Activated CD8-positive, alpha-beta T cell treated with anti-CD3 and anti-CD28 coated beads, Interleukin-2, amount 10 ng/mL, durations not matched to agents 7 days and 5 days (primary cell): ENCODE measurements around the gene SFRP2. TPM values are rescaled to one million over a fixed set of nuclear protein-coding genes. Genes with fewer than 3 reads are reported as not detected.

Source experiments
- ATAC-seq: fragments of 150-1000 bp; cut with Tn5 transposase; one replicate; pipeline ENCODE4 v1.10.0; 2021; ENCODE audit warnings: moderate library complexity
- CTCF ChIA-PET: fragments of 350-600 bp; sonication (Branson Sonifier 250); formaldehyde crosslinking; loops from one replicate; lab custom pipeline; 2021; ENCODE audit warnings: antibody characterized with exemption; lab: Charles Lee
- POLR2A ChIA-PET: fragments of 350-600 bp; sonication (Branson Sonifier 250); formaldehyde crosslinking; loops from one replicate; lab custom pipeline; 2021; ENCODE audit warnings: antibody characterized with exemption; lab: Charles Lee
- DNase-seq: peaks from one replicate; pipeline ENCODE4 v3.0.0-alpha.2; 2020
- H3K27ac Mint-ChIP-seq: one replicate; pipeline ENCODE4 v1.8.0; 2021; ENCODE audit warnings: mild to moderate bottlenecking, mixed read lengths
- H3K27me3 Mint-ChIP-seq: one replicate; pipeline ENCODE4 v1.8.0; 2021; ENCODE audit warnings: low read depth, mixed read lengths
- H3K36me3 Mint-ChIP-seq: one replicate; pipeline ENCODE4 v1.8.0; 2021; ENCODE audit warnings: low read depth, mixed read lengths
- H3K4me1 Mint-ChIP-seq: one replicate; pipeline ENCODE4 v1.8.0; 2021; ENCODE audit warnings: low read depth, mixed read lengths
- H3K4me3 Mint-ChIP-seq: one replicate; pipeline ENCODE4 v1.8.0; 2021; ENCODE audit warnings: mild to moderate bottlenecking, mixed read lengths
- H3K9me3 Mint-ChIP-seq: one replicate; pipeline ENCODE4 v1.8.0; 2022; ENCODE audit warnings: mixed read lengths; ENCODE audit not compliant: insufficient read depth
- total RNA-seq, 2 experiments: library from RNA; stranded (reverse); gene quantifications; one replicate each; pipeline ENCODE4 v1.2.3, GENCODE V29; 2021

SFRP2 gene
- total RNA-seq, 2 experiments from 2014 or later, result not detected

DNA sequence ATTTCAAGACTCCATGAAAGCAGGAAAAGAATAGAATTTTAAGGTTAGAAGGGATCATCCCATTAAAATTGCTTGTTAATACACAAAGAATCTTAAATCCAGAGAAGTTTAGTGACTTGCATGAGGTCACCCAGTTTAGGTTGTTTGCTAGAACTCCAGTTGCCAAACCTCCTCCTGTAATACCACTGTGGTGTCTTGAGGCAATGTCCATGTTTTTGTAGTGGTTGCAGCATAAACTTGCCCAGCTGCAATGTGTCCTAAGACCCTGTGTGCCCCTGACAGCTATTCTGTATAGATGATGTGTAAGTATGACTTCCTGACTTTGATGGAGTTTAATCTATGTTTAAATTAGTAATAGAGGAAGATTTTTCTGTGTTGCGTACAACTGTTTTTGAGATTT is 6.3 kb downstream of the SFRP2 start:
- DNase-seq (no peak), ATAC-seq (no peak)
- no peaks in the 10 kb centered on the region for H3K4me1 Mint-ChIP-seq
- H3K4me3 Mint-ChIP-seq, result no peak overlapping the region
- ChIA-PET POLR2A (no interaction called here), CTCF (no interaction called here)
- H3K36me3 Mint-ChIP-seq, result no peaks in the 10 kb centered on the region
- no peak overlapping the region for H3K27ac Mint-ChIP-seq
- no peaks in the 10 kb centered on the region for H3K9me3 Mint-ChIP-seq
- H3K27me3 Mint-ChIP-seq, result peaks cover 55% of the 10 kb centered on the region

DNA sequence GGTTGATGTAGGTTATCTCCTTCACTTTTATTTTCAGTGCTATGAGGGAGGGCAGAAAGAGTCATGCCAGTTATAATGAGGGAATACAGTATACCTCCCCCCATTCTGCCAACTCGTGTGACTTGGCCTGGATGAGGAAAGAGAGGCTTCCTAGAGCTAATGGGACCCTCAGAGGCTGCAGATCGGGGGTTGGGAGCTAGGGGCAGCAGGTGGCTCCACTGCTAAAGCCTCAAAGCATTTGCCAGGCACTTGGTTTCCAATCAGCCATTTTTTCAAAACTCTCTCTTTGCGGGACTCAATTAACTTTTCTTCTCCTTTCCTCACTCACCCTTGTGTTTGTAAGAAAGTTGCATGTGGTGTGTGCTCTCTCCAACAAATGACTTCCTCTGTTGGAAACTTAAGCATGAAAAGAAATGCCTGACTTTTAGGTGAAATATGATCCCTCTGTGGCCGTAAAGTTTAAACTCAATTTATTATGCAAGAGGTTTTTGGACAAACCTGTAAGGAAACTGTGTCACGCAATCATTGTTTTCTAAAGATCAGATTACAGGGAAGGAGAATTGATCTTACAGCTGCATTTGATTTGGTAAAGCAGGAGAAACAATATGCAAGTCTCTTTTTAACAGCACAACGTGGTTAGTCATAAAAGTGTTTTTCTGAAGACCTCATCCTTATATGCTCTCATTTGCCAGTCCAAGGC is 7.0 kb downstream of the SFRP2 start:
- no peaks in the 10 kb centered on the region for H3K4me1 Mint-ChIP-seq
- ATAC-seq, result no peak
- no peak overlapping the region for H3K27ac Mint-ChIP-seq
- H3K4me3 Mint-ChIP-seq, result no peak overlapping the region
- POLR2A ChIA-PET, result no interaction called here
- no peaks in the 10 kb centered on the region for H3K9me3 Mint-ChIP-seq
- H3K27me3 Mint-ChIP-seq, result peaks cover 52% of the 10 kb centered on the region
- CTCF ChIA-PET, result interaction anchor here (0.8 kb wide), 1 partner anchor 237 kb away, joined by 3 read pairs; no protein-coding TSS in a partner anchor
- no peaks in the 10 kb centered on the region for H3K36me3 Mint-ChIP-seq
- no peak for DNase-seq

DNA sequence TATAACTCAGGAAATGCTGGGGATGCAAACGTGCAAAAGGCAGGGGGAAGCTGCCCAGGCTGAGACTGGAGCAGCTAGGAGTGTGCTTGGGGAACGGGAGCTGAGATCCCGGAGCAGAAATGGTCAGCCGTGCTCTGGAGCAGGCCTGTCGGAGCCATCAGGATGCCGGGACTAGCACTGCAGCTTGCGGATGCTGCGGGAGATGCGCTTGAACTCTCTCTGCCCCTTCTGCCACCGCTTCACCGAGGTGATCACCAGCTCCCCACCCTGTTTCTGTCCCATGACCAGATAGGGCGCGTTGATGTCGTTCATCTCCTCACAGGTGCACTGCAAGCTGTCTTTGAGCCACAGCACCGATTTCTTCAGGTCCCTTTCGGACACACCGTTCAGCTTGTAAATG is 7.6 kb downstream of the SFRP2 start:
- peaks cover 54% of the 10 kb centered on the region for H3K27me3 Mint-ChIP-seq
- POLR2A ChIA-PET, result no interaction called here
- no peaks in the 10 kb centered on the region for H3K36me3 Mint-ChIP-seq

DNA sequence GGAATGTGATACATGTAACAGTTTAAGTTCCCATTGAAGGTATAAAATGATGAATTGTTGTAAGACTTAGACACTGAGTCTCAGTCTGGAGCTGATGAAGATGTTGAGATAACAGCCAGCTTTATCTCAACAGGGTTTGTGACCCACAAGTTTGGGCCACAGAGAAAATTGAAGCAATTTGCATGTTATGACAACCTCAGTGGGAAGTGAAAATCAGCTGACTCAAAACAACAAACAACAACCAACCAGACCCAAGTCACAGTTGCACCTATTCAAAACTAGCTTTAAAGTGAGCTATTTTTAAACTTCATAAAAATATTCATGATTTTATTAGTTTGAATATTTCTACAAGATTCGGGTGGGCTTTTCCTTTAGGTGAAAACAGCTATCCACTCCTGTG is 8.0 kb downstream of the SFRP2 start:
- no peaks in the 10 kb centered on the region for H3K9me3 Mint-ChIP-seq
- ATAC-seq (no peak), DNase-seq (no peak)
- no peak overlapping the region for H3K27ac Mint-ChIP-seq
- POLR2A ChIA-PET, result no interaction called here
- peaks cover 52% of the 10 kb centered on the region for H3K27me3 Mint-ChIP-seq
- CTCF ChIA-PET, result interaction anchor here (0.8 to 1.0 kb wide), 2 partner anchors 10 to 11 kb away, joined by 3 to 4 read pairs; no protein-coding TSS in a partner anchor
- H3K4me1 Mint-ChIP-seq, result no peaks in the 10 kb centered on the region
- no peak overlapping the region for H3K4me3 Mint-ChIP-seq
- H3K36me3 Mint-ChIP-seq, result no peaks in the 10 kb centered on the region

More for the DNA sequence above, 7.6 kb downstream of the SFRP2 start:
- no peak overlapping the region for H3K4me3 Mint-ChIP-seq
- DNase-seq, result no peak
- H3K9me3 Mint-ChIP-seq, result no peaks in the 10 kb centered on the region
- no peak overlapping the region for H3K27ac Mint-ChIP-seq
- no peak for ATAC-seq
- CTCF ChIA-PET, result interaction anchor here (0.8 to 1.0 kb wide), 2 partner anchors 9 to 238 kb away, joined by 3 read pairs; no protein-coding TSS in a partner anchor
- H3K4me1 Mint-ChIP-seq, result no peaks in the 10 kb centered on the region

DNA sequence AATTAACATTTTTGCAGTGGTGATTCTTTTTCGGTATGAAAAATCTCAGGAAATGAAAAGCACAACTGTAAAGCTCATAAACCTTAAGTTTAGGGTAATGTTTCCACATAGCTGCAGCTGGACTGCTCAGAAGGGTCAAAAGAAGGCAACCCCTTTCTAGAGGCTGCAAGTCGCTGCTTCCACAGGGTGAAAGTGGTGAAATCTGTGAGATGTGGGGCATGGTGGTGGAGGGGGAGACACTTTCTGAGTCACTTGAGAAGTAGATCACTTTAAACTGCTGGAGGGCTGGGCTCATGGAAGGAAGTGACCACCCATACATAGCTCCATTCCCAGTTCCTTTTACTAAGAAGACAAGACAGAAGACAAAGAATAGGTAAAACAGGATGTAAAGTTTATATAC is 8.7 kb downstream of the SFRP2 start:
- no peak overlapping the region for H3K27ac Mint-ChIP-seq
- no peaks in the 10 kb centered on the region for H3K36me3 Mint-ChIP-seq
- POLR2A ChIA-PET, result no interaction called here
- H3K27me3 Mint-ChIP-seq, result peaks cover 52% of the 10 kb centered on the region
- no peaks in the 10 kb centered on the region for H3K9me3 Mint-ChIP-seq
- CTCF ChIA-PET, result interaction anchor here (0.8 to 1.0 kb wide), 2 partner anchors 11 to 12 kb away, joined by 3 to 4 read pairs; no protein-coding TSS in a partner anchor
- no peaks in the 10 kb centered on the region for H3K4me1 Mint-ChIP-seq
- ATAC-seq, result no peak
- no peak overlapping the region for H3K4me3 Mint-ChIP-seq
- no peak for DNase-seq

DNA sequence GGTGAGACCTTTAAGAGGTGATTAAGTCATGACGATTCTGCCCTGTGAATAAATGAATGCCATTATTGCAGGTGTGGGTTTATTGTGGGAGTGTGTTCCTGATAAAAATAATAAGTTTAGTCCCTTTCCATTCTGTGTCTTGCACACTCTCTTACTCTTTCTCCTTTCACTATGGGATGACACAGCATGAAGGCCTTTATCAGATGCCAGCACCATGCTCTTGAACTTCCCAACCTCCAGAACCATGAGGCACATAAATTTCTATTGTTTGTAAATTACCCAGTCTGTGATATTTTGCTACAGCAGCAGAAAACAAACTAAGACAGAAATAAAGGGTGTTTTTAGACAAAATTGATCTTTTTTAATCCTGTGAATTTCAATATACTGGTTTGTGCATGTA is 10.5 kb downstream of the SFRP2 start:
- CTCF ChIA-PET, result no interaction called here
- no peaks in the 10 kb centered on the region for H3K36me3 Mint-ChIP-seq
- H3K4me3 Mint-ChIP-seq, result no peak overlapping the region
- no peak overlapping the region for H3K27ac Mint-ChIP-seq
- H3K9me3 Mint-ChIP-seq, result no peaks in the 10 kb centered on the region
- H3K4me1 Mint-ChIP-seq, result no peaks in the 10 kb centered on the region
- H3K27me3 Mint-ChIP-seq, result peaks cover 44% of the 10 kb centered on the region
- DNase-seq (no peak), ATAC-seq (no peak)
- POLR2A ChIA-PET, result interaction anchor here (0.6 kb wide), 1 partner anchor 433 kb away, joined by 3 read pairs; no protein-coding TSS in a partner anchor

DNA sequence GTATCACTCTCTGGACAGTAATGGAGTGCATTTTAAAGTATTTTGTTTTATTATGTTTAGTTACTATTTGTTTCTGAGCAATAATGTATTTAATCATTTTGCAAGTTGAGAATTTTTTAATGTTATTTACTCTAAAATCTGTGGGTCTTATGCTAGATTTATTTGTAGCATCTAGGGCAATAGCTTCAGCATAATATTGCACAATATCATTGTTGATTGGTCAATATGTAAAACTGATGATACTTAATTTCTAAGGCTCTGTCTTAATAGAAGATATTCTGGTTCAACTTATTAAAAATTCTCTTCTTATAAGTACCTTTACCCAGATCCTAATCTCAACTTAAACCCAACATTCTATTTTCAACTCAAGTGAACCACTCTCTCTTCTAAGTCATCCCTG is 11.5 kb downstream of the SFRP2 start:
- Mint-ChIP-seq H3K27ac (no peak overlapping the region), H3K27me3 (peaks cover 44% of the 10 kb centered on the region), H3K4me1 (no peaks in the 10 kb centered on the region), H3K4me3 (no peak overlapping the region), H3K9me3 (no peaks in the 10 kb centered on the region), H3K36me3 (no peaks in the 10 kb centered on the region)
- ATAC-seq, result no peak
- CTCF ChIA-PET, result interaction anchor here (0.7 kb wide), 1 partner anchor 9 kb away, joined by 4 read pairs; no protein-coding TSS in a partner anchor
- POLR2A ChIA-PET, result no interaction called here
- DNase-seq, result no peak

DNA sequence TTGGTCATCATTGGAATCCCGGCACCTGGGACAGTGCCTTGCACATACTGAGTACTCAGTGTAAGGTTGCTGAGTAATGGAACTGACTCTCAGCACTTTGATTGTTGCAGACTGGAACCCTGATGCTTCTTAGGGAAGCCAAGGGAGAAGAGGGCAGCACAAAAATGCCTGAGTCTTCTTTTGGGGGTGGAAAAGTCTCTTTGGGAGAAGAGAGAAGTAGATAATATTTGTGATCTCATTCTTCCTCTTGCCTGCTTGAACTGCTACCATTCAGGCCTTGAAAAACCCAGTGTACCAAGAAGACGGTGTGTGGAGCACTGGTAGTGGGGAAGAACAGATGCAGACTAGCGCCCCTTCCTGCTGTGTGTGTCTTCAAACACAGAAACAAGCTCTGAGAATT is 12.3 kb downstream of the SFRP2 start:
- ChIA-PET CTCF (no interaction called here), POLR2A (no interaction called here)
- Mint-ChIP-seq H3K4me1 (no peaks in the 10 kb centered on the region), H3K27me3 (peaks cover 41% of the 10 kb centered on the region), H3K36me3 (no peaks in the 10 kb centered on the region), H3K9me3 (no peaks in the 10 kb centered on the region), H3K4me3 (no peak overlapping the region), H3K27ac (no peak overlapping the region)
- no peak for ATAC-seq
- DNase-seq, result no peak

DNA sequence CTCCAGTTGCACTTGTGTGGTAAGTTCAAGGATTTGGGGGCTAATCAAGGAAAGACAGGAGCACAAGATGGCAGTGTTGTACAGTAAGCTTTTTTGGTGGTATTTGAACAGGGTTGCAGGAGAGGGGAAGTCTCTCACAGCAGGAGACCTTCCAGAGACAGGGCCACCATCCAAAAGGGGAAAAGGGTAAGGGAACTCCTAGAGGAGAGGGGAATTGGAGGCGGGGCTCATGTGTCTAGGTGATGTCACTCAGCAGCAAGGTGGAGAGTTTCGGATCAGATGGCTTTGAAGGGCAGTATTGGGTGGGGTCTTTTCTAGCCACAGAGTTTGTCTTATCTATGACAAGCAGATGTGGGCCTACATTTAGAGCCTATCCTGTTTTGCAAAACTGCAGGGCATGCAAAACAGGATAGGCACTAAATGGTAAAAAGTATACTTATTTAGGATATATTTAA is 15.6 kb downstream of the SFRP2 start:
- Mint-ChIP-seq H3K4me1 (no peaks in the 10 kb centered on the region), H3K27ac (no peak overlapping the region), H3K27me3 (peaks cover 37% of the 10 kb centered on the region), H3K9me3 (no peaks in the 10 kb centered on the region), H3K4me3 (no peak overlapping the region), H3K36me3 (no peaks in the 10 kb centered on the region)
- ATAC-seq, result no peak
- ChIA-PET CTCF (no interaction called here), POLR2A (no interaction called here)
- DNase-seq, result no peak

DNA sequence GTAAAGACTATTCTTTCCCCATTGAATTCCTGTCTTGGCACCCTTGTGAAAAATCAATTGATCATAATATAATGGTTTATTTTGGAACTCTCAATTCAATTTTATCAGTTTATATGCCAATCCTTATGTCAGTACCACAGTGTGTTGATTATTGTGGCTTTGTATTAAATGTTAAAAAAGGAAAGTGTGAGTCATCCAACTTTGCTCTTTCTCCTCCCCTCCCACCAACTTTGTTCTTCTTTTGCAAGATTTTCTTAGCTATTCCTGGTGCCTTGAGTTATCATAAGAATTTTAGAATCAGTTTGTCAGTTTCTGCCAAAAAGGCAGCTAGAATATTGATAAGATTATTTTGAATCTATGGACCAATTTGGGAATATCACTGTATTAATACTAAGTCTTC is 17.8 kb downstream of the SFRP2 start:
- Mint-ChIP-seq H3K27ac (no peak overlapping the region), H3K4me1 (no peaks in the 10 kb centered on the region), H3K4me3 (no peak overlapping the region), H3K36me3 (no peaks in the 10 kb centered on the region), H3K9me3 (no peaks in the 10 kb centered on the region), H3K27me3 (peaks cover 25% of the 10 kb centered on the region)
- ATAC-seq (no peak), DNase-seq (no peak)
- CTCF ChIA-PET, result no interaction called here
- POLR2A ChIA-PET, result no interaction called here

DNA sequence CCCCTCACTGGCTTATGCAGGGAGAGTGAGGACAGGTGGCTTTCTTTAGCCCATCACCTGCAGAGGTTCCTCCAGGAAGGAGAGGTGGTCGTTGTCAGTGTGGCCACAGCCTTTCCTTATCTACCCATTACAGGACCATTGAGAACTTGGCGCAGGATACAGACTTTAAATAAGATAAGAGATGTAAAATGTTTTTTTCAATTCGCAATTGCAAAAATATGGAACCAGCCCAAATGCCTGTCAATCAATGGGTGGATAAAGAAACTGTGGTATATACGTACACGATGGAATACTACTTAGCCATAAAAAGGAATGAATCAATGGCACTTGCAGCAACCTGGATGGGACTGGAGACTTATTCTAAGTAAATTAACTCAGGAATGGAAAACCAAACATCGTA is 22.1 kb downstream of the SFRP2 start:
- Mint-ChIP-seq H3K36me3 (no peaks in the 10 kb centered on the region), H3K27ac (no peak overlapping the region), H3K4me1 (no peaks in the 10 kb centered on the region), H3K9me3 (no peaks in the 10 kb centered on the region), H3K4me3 (no peak overlapping the region), H3K27me3 (peaks cover 24% of the 10 kb centered on the region)
- DNase-seq (no peak), ATAC-seq (no peak)
- POLR2A ChIA-PET, result no interaction called here
- CTCF ChIA-PET, result no interaction called here

DNA sequence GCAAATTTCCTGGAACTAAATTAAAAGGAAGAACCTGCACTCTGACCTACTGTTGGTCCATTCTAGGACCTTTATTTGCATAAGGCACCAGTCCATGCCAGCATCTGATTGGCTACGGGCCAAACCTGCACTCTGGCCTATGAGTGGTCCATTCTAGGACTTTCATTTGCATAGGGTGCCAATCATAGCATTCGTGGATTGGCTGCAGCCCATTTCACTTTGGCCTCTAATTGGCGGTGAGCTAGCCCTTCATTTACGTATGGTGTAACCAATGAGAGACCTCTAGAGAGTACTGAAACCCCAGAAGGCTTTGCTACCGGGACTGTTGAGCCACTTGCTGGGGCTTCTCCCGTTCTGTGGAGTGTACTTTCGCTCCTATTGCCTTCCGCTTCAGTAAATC is 23.0 kb downstream of the SFRP2 start:
- ChIA-PET CTCF (no interaction called here), POLR2A (no interaction called here)

More for the DNA sequence above, 23.0 kb downstream of the SFRP2 start:
- Mint-ChIP-seq H3K9me3 (no peaks in the 10 kb centered on the region), H3K4me1 (no peaks in the 10 kb centered on the region), H3K4me3 (no peak overlapping the region), H3K27me3 (peaks cover 26% of the 10 kb centered on the region), H3K36me3 (no peaks in the 10 kb centered on the region), H3K27ac (no peak overlapping the region)
- ATAC-seq (no peak), DNase-seq (no peak)
